Measurements from ENCODE around the gene KCNQ1OT1. TPM values are rescaled to one million over a fixed set of nuclear protein-coding genes. Genes with fewer than 3 reads are reported as not detected.

The KCNQ1OT1 gene
- total RNA-seq, 1 experiment from 2014 or later = 1.2 TPM

DNA sequence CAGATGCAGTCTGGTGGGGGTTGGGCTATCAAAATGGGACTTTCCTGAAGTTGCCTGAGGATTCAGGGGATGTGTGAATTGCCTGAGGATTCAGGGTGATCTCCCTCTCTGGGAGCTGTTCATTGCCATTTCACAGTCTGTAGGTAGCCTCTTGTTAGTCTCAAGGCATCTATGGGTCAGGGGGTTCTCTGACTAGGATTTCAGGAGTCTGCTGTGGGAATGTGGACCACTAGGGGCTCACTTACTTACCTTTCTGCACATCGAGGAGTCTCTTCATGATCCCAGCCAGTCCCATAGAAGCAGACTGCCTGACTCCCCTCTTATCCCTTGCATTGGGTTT is 54.0 kb downstream of the KCNQ1OT1 start:
- Histone ChIP-seq H3K9ac (ENCODE audit: extremely low read depth, insufficient read length, low read length) (no peak overlapping the region), H4K5ac (ENCODE audit: insufficient read length, low read depth, low read length) (no peak overlapping the region), H3K27me3 (ENCODE audit: insufficient read depth, low read length) (peaks cover 2% of the 10 kb centered on the region; the same call in 1 of the 2 replicates), H4K20me1 (ENCODE audit: control insufficient read depth, insufficient read depth, insufficient read length) (no peaks in the 10 kb centered on the region), H2BK15ac (ENCODE audit: low read depth, low read length) (no peak overlapping the region), H3K23me2 (ENCODE audit: insufficient read length, low read depth, low read length, poor library complexity, severe bottlenecking) (no peaks in the 10 kb centered on the region), H4K8ac (replicated peaks; ENCODE audit: insufficient read length, low read depth, low read length) (no peak overlapping the region), H3K18ac (ENCODE audit: insufficient read length, low read depth, low read length) (no peak overlapping the region), H3K14ac (ENCODE audit: insufficient read depth, low read length) (no peak overlapping the region), H2BK20ac (ENCODE audit: low read depth, low read length, poor library complexity, severe bottlenecking) (no peak overlapping the region), H4K91ac (ENCODE audit: insufficient read length, low read depth, low read length) (no peak overlapping the region), H2AFZ (ENCODE audit: low read length) (no peak overlapping the region), H3K4me1 (ENCODE audit: insufficient read depth, low read length) (no peaks in the 10 kb centered on the region), H3K4ac (ENCODE audit: low read depth, low read length) (no peak overlapping the region), H3T11ph (ENCODE audit: low read length) (no peak overlapping the region), H2BK5ac (ENCODE audit: insufficient read length, low read length) (no peak overlapping the region), H2BK12ac (ENCODE audit: insufficient read length, low read depth, low read length) (no peak overlapping the region), H2BK120ac (ENCODE audit: low read depth, low read length, poor library complexity, severe bottlenecking) (no peak overlapping the region), H3K79me2 (ENCODE audit: insufficient read depth, low read length) (no peaks in the 10 kb centered on the region), H3K56ac (ENCODE audit: insufficient read length, low read depth, low read length) (no peak overlapping the region), H3K27ac (ENCODE audit: insufficient read length, low read depth, low read length) (no peak overlapping the region), H3K23ac (ENCODE audit: insufficient read length, low read depth, low read length) (no peak overlapping the region), H3K79me1 (ENCODE audit: insufficient read depth, low read depth, low read length, poor library complexity, severe bottlenecking) (no peaks in the 10 kb centered on the region), H3K9me3 (ENCODE audit: control insufficient read depth, low read depth, low read length) (peaks cover 42% of the 10 kb centered on the region), H3K4me2 (ENCODE audit: insufficient read depth, insufficient read length, low read length) (no peak overlapping the region), H2AK5ac (ENCODE audit: insufficient read length, low read length) (no peak overlapping the region)
- TF ChIP-seq, protein P1, sequence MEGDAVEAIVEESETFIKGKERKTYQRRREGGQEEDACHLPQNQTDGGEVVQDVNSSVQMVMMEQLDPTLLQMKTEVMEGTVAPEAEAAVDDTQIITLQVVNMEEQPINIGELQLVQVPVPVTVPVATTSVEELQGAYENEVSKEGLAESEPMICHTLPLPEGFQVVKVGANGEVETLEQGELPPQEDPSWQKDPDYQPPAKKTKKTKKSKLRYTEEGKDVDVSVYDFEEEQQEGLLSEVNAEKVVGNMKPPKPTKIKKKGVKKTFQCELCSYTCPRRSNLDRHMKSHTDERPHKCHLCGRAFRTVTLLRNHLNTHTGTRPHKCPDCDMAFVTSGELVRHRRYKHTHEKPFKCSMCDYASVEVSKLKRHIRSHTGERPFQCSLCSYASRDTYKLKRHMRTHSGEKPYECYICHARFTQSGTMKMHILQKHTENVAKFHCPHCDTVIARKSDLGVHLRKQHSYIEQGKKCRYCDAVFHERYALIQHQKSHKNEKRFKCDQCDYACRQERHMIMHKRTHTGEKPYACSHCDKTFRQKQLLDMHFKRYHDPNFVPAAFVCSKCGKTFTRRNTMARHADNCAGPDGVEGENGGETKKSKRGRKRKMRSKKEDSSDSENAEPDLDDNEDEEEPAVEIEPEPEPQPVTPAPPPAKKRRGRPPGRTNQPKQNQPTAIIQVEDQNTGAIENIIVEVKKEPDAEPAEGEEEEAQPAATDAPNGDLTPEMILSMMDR (conservative IDR thresholded peaks at IDR 0.05) = peak; percentile 22; the same call in 1 of the 3 replicates
- WGBS (ENCODE audit: extremely low coverage, insufficient read length, low lambda C conversion rate) = no CpG with 5 or more reads among the region's 1 CpG
- no peaks in the 10 kb centered on the region for H3K4me1 Mint-ChIP-seq
- no peak overlapping the region for H3K27ac Mint-ChIP-seq
- peaks cover 39 to 65% (median 51%) of the 10 kb centered on the region in 3 experiments for H3K36me3 Mint-ChIP-seq (ENCODE audit: insufficient read depth in 1 of 3, low read depth in 3 of 3)
- peaks cover 96% of the 10 kb centered on the region for H3K27me3 Mint-ChIP-seq (ENCODE audit: low read depth)
- H3K9me3 Mint-ChIP-seq = peaks cover 98 to 100% of the 10 kb centered on the region in 2 experiments
- no peak for DNase-seq
- H3K4me3 Mint-ChIP-seq = no peak overlapping the region
